Right cardiac atrium (tissue), 5 donors: ENCODE results near the gene ZNF316. TPM values are rescaled to one million over a fixed set of nuclear protein-coding genes. Genes with fewer than 3 reads are reported as not detected.

ENCODE experiments used
- polyA plus RNA-seq: library from polyadenylated mRNA; stranded (reverse); fragments of 200-250 nt; gene quantifications from one replicate; pipeline ENCODE4 v1.2.3, GENCODE V29; 2013
- total RNA-seq, 4 donors: library from RNA; stranded (reverse); fragmentation: NEBNext Ultra II Directional; extraction: Animal tissue kit (Norgen Biotek cat#: 25700); gene quantifications; one replicate each; pipeline ENCODE4 v1.2.1, GENCODE V29; 2021
- donor health status: healthy with polysubstance abuse.
- donor health status: DM: no; HTN: yes; CAD: no.
- donor health status: DM: no; HTN: no; CAD: no.
- donor health status: DM: no; HTN: yes; CAD: no; lungs with severe emphysema.
- donor health status: DM: yes; HTN: yes; CAD: no.

ZNF316 gene
- total and polyA plus RNA-seq, 5 donors: 11.7 to 20.7 (median 16.9) TPM

Other genes with a start within 250 kb of the ZNF316 start
- gene DAGLB, start 189.4 kb upstream of the ZNF316 start, total RNA-seq: 1 to 10 TPM; 7.9 to 9.9 (median 9.1) TPM
- 5.4 TPM for gene DAGLB, start 189.4 kb upstream of the ZNF316 start, polyA plus RNA-seq
- gene KDELR2, start 153.2 kb upstream of the ZNF316 start, total RNA-seq: 100 to 1,000 TPM in 1 of 4 donors, 10 to 100 TPM in 3; 56.0 to 114 (median 79.5) TPM
- gene KDELR2, start 153.2 kb upstream of the ZNF316 start, polyA plus RNA-seq: 58.1 TPM
- under 1 TPM in 2 of 4 donors, not detected in 2; 0.09 to 0.20 TPM for gene GRID2IP, start 85.9 kb upstream of the ZNF316 start, total RNA-seq
- 0.05 TPM for gene GRID2IP, start 85.9 kb upstream of the ZNF316 start, polyA plus RNA-seq
- gene ZDHHC4, start 59.9 kb upstream of the ZNF316 start, total RNA-seq: 10 to 100 TPM; 43.0 to 51.7 (median 46.3) TPM
- 37.1 TPM for gene ZDHHC4, start 59.9 kb upstream of the ZNF316 start, polyA plus RNA-seq
- gene INTS15, start 47.3 kb upstream of the ZNF316 start, total RNA-seq: 10 to 100 TPM; 15.6 to 18.7 (median 17.3) TPM
- gene INTS15, start 47.3 kb upstream of the ZNF316 start, polyA plus RNA-seq: 9.4 TPM
- gene ZNF853, start 21.7 kb upstream of the ZNF316 start, total RNA-seq: 10 to 100 TPM; 12.4 to 20.6 (median 17.2) TPM
- gene ZNF853, start 21.7 kb upstream of the ZNF316 start, polyA plus RNA-seq: 8.2 TPM
- 10 to 100 TPM; 18.2 to 25.3 (median 20.9) TPM for gene ZNF12, start 69.6 kb downstream of the ZNF316 start, total RNA-seq
- gene ZNF12, start 69.6 kb downstream of the ZNF316 start, polyA plus RNA-seq: 9.6 TPM
- gene RSPH10B2, start 116.8 kb downstream of the ZNF316 start, total RNA-seq: under 1 TPM in 3 of 4 donors, not detected in 1; 0.24 to 0.34 (median 0.25) TPM
- not detected for gene RSPH10B2, start 116.8 kb downstream of the ZNF316 start, polyA plus RNA-seq
- gene CCZ1B, start 189.0 kb downstream of the ZNF316 start, total RNA-seq: 10 to 100 TPM; 30.9 to 51.3 (median 41.2) TPM
- 22.6 TPM for gene CCZ1B, start 189.0 kb downstream of the ZNF316 start, polyA plus RNA-seq